Stimulated activated CD8-positive, alpha-beta memory T cell treated with anti-CD3 and anti-CD28 coated beads, Interleukin-12 subunit alpha, Interleukin-12 subunit beta, amount 100 ng/mL, for 24 hours (primary cell): Measurements from ENCODE around the gene RMI1.
"Not testable (repeated sequence)": the region's sequence is repeated elsewhere in the genome, so short reads cannot be mapped to it uniquely, and the experiment has no call there.

Source experiments
- DNase-seq: peaks from one replicate; pipeline ENCODE4 v3.0.0-alpha.2; 2020; ENCODE audit errors: extremely low read depth

Gene RMI1

GRCh38 chr9:84007662-84008061 lies 27.1 kb downstream of the RMI1 start:
- DNase-seq: no peak

DNA sequence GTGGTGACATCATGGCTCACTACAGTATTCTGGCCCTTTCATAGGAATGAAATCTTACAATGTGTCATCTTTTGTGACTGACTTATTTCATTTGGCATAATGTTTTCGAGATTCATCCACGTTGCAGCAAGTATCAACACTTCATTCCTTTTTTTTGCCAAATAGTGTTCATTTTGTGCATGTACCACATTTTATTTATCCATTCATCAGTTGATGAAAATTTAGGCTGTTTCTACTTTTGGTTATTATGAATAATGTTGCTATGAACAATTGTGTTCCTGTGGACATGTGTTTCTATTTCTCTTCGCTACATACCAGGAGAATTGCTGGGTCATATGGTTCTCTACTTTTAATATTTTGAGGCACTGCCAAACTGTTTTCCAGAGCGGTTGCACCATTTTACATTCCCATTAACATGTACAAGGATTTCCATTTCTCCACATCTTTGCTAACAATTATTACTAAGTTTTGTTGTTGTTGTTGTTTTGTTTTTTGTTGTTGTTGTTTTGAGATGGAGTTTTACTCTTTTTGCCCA lies 43.5 kb downstream of the RMI1 start:
- no peak for DNase-seq

- no peak for DNase-seq
These were observed 46.6 kb downstream of the RMI1 start for GRCh38 chr9:84027201-84027600.

DNA sequence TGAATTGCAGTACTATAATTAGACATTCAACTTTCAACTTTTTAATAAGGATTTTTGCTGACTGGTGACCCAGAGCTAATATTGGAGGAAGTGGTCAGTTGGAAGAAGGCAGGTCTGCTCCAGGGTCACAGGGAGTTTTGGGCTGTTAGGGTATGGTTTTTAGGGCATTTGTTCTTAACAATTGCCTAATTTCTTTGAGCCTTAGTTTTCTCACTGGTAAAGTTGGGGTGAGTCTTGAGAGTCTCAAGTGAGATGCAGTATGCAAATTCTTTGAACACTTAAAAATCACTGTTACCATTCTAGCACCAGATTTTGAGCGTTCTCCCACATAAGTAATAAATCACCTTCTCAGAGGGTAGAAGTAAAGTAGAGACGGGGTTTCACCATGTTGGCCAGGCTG lies 50.9 kb downstream of the RMI1 start:
- DNase-seq: no peak

DNA sequence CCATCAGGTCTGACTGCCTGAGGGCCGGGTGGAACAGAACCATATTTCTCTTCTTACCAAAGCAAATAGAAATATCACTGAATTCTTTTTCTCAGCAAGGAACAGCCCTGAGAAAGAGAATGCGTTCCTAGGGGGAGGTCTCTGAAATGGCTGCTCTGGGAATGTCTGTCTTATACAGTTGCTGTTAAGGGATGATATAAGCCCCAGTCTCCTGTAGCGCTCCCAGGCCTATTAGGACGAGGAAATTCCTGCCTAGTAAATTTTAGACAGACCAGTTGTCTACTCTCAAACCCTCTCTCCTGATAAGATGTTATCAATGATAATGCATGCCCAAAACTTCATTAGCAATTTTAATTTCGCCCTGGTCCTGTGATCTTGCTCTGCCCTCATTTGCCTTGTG lies 61.3 kb downstream of the RMI1 start:
- DNase-seq: not testable (repeated sequence)

DNA sequence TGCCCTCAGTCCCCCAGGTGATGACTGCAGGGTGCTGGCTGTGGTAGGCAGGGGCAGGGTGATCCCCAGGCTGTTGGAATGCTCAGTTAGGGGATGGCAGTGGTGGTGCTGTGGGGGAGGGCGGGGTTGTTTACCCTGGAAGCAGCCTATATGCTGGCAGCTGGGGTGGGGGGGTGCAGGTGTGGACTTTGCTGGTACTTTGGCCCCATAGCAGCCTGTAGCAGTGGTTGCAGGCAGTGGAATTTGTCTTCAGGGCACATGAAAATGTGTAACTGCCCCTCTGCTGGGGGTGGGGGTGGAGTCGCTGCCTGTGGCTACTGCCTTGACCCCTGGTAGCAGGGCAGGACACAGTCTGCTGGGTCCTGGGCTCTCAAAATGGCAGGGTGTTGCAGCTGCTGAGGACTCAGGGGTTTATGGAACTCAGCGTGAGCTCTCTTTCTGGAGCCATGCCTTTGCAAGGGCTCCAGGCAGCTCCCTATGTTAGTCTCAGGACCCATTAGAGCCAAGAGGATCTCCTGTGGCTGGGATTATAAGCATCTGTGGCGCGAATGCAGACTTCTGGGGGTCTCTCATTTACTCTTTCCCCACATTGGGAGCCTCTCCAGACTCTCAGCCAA lies 65.0 kb downstream of the RMI1 start:
- DNase-seq: no peak
